Stomach smooth muscle (tissue), 2 donors: ENCODE results near the gene NFE2L2.
"Not testable (repeated sequence)": the region's sequence is repeated elsewhere in the genome, so short reads cannot be mapped to it uniquely, and the experiment has no call there.

ENCODE experiments used
- H3K27ac ChIP-seq: one replicate; pipeline ENCODE4 v1.7.0; 2013; ENCODE audit warnings: mild to moderate bottlenecking, low read length, inconsistent platforms
- H3K27me3 ChIP-seq, 2 donors: one replicate each; pipeline ENCODE4 v1.7.0; 2013; ENCODE audit warnings: low read length in 2 of 2; ENCODE audit not compliant: insufficient read depth in 2 of 2, control insufficient read depth in 1 of 2
- H3K36me3 ChIP-seq, 2 donors: one replicate each; pipeline ENCODE4 v1.7.0; 2013; ENCODE audit warnings: low read length in 2 of 2; ENCODE audit not compliant: control insufficient read depth in 2 of 2, insufficient read depth in 2 of 2
- H3K4me1 ChIP-seq: one replicate; pipeline ENCODE4 v1.7.0; 2013; ENCODE audit warnings: low read length; ENCODE audit not compliant: control insufficient read depth, insufficient read depth
- H3K4me3 ChIP-seq, 2 donors: one replicate each; pipeline ENCODE4 v1.7.0; 2013; ENCODE audit warnings: low read length in 2 of 2
- H3K9ac ChIP-seq, 2 donors: one replicate each; pipeline ENCODE4 v1.7.0; 2013; ENCODE audit warnings: low read length in 2 of 2, mild to moderate bottlenecking in 1 of 2
- H3K9me3 ChIP-seq, 2 donors: one replicate each; pipeline ENCODE4 v1.7.0; 2013; ENCODE audit warnings: low read length in 2 of 2; ENCODE audit not compliant: control insufficient read depth in 2 of 2
- donor health status: healthy.
- donor health status: Pancreatic carcinoma.

Gene NFE2L2

DNA sequence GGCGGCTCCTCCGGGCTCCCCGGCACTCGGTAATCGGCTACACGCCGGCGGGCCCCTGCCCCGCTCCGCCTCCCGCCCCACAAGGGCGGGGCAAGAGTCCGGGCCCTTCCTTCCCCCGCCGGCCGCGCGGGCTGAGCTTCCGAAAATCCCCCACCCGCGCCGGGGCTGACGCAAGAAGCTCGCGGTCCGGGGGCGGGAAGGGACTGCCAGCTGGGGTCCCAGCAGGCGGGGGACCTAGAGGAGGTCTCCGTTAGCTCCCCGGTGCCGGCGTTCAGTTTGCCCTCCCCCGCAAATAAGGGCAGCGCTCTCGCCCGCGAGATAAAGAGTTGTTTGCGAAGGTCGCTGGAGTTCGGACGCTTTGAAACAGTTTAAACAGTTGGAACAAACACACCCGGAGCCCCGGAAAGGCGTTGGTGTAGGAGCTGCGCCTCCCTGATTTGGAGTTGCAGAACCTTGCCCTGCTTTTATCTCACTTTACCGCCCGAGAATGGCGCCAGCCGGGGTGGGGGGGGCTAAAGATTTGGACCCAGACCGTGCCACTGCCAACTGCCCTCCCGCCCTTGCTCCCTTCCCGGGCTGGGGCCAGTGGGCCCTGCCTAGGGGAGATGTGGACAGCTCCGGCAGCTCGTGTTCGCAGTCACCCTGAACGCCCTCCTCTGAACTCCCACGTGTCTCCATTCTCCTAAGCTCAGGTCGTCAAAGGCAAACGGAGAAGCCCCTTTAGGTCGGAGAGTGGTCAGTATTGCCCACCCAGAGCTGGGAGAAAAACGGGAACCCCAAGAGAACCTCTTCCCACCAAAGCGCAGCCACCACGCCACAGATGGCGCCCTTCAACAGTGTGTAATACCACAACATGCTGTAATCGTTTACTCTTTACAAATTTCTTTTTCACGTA is at the start of gene NFE2L2:
Gene NFE2L2, minus strand, starts transcription at position 35 of the 895 bp plus-strand sequence. CDS start 151 bp downstream, outside the sequence.
- peak within 1 kb of the TSS; percentile 84 to 87 for H3K4me3 ChIP-seq
- peak within 1 kb of the TSS; percentile 96 to 99 for H3K9ac ChIP-seq
- H3K4me1 ChIP-seq, result peaks cover 9% of the 10 kb centered on the region
- no peaks in the 10 kb centered on the region for H3K27me3 ChIP-seq
- H3K9me3 ChIP-seq, result no peaks in the 10 kb centered on the region
- H3K36me3 ChIP-seq, result no peaks in the 10 kb centered on the region
- peak within 1 kb of the TSS; percentile 99 for H3K27ac ChIP-seq

DNA sequence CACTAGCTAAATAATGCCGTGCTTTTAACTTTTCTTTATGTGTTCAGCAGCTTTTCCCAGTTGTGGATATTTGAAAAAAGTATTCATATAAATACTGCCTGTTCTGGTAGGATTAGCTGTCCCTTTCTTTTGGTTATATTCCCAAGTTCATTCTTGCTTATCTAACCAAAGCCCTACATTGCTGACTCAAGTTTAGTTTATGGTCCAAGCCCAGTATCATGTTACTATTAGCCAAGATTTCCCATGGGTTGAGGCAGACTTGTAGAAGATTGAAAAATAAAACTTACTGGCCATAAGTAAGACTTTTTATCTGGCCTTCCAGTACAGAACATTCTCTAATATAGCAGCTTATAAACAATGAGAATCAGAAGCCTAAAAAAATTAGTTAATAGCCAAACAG is 49.7 kb upstream of the NFE2L2 start:
- no peaks in the 10 kb centered on the region for H3K36me3 ChIP-seq
- H3K4me1 ChIP-seq, result no peaks in the 10 kb centered on the region
- no peak overlapping the region for H3K4me3 ChIP-seq
- no peak overlapping the region for H3K27ac ChIP-seq
- no peaks in the 10 kb centered on the region for H3K9me3 ChIP-seq
- H3K9ac ChIP-seq, result no peak overlapping the region
- H3K27me3 ChIP-seq, result no peaks in the 10 kb centered on the region

DNA sequence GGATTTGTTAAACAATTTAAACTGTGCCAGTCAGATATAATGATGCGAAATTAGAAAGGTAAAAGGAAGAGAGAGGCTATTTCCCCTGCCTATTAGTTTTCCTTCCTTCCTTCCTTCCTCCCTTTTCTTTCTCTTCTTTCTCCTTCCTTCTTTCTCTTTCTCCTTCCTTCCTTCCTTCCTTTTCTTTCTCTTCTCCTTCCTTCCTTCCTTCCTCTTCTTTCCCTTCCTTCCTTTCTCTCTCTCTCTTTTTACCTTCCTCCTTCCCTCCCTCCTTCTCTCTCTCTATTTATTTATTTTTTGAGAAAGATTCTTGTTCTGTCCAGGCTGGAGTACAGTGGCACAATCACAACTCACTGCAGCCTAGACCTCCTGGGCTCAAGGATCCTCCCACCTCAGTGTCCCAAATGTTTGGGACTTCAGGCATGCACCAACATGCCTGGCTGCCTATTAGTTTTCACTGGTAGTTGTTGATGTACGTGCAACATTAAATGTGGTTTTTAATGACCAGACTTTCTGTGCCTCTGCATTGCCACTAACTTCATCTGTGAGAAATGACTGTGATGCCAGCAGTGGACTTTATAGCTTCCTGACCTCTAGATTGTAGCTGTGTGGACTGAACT is 48.7 kb upstream of the NFE2L2 start:
- Histone ChIP-seq H3K36me3 (no peaks in the 10 kb centered on the region), H3K27me3 (no peaks in the 10 kb centered on the region), H3K27ac (no peak overlapping the region), H3K9ac (no peak overlapping the region), H3K9me3 (no peaks in the 10 kb centered on the region), H3K4me1 (no peaks in the 10 kb centered on the region), H3K4me3 (no peak overlapping the region)

DNA sequence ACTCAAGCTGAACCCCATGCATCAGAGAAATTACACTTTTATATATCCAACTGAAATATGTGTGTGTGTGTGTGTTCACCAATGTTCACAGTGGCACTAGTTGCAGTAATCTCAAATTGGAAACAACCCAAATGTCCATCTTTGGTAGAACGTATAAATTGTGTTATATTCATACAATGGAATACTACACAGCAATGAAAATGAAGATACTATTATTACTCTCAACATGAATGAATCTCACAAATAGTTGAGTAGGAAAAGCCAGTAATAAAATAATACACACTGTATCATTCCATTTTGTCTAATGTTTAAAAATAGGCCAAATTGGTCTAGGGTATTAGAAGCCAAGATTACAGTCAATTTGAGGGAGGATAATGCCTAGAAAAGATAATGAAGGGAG is 48.0 kb upstream of the NFE2L2 start:
- no peaks in the 10 kb centered on the region for H3K4me1 ChIP-seq
- H3K27ac ChIP-seq, result no peak overlapping the region
- no peaks in the 10 kb centered on the region for H3K9me3 ChIP-seq
- no peak overlapping the region for H3K4me3 ChIP-seq
- no peaks in the 10 kb centered on the region for H3K36me3 ChIP-seq
- H3K9ac ChIP-seq, result no peak overlapping the region
- no peaks in the 10 kb centered on the region for H3K27me3 ChIP-seq

DNA sequence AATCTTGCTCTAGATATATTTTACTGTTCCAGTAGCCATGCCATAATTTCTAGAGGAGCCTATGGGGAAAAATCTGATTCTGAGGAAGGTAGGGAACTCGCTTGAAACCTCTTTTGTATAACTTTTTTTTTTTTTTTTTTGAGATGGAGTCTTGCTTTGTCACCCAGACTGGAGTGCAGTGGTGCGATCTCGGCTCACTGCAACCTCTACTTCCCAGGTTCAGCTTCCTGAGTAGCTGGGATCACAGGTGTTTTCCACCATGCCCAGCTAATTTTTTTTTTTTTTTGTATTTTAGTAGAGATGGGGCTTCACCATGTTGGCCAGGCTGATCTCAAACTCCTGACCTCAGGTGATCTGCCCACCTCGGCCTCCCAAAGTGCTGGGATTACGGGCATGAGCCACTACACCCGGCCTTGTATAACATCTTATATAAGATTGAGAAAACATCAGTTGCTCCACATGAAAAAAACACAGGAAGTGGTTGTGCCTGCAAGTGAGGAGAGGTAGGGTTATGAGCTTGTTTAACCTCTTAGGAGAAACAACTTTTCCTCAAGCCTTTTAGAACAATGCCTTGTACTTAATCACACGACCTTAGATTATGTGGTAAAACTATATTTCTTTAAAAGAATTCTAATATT is 45.3 kb upstream of the NFE2L2 start:
- H3K4me3 ChIP-seq, H3K27ac ChIP-seq, H3K4me1 ChIP-seq, H3K9me3 ChIP-seq, H3K9ac ChIP-seq, H3K27me3 ChIP-seq, H3K36me3 ChIP-seq: not testable (repeated sequence)

DNA sequence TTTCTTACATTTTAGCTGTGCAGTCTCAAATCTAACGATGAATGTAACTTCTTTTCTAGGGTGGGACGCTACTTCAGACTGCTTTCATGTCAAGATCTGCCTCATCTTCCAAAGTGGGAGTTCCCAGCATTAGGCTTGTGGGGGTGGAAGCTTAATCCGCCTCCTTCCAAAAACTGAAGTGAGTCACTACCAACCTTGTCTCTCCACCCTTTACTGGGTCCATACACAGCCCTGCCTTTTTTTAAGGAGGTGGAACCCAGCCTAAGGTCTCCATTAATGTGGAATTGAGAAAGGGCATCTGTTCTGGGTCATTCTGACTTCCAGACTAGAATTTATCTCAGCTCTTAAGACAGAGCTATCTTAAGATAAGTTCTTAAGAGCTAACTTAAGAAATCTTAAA is 42.0 kb upstream of the NFE2L2 start:
- H3K27me3 ChIP-seq, result no peaks in the 10 kb centered on the region
- no peak overlapping the region for H3K4me3 ChIP-seq
- H3K36me3 ChIP-seq, result no peaks in the 10 kb centered on the region
- H3K27ac ChIP-seq, result no peak overlapping the region
- H3K9ac ChIP-seq, result no peak overlapping the region
- no peaks in the 10 kb centered on the region for H3K9me3 ChIP-seq
- no peaks in the 10 kb centered on the region for H3K4me1 ChIP-seq

DNA sequence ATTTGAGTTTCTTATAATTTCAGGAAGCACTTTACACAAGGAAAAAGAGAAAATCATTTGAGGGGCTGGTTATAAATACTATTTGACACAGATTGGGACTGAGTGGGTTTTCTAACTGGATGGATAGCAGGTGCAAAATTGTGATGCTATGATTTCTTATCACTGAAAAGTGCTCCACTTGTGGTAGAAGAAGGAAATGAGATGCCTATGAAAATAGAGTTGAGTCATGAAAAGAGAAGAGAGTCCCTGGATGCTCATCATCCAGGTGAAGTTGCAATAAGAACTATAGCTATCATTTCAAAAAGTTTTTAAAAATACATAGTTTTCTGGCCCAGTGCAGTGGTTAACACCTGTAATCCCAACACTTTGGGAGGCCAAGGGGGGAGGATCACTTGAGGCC is 39.4 kb upstream of the NFE2L2 start:
- H3K27me3 ChIP-seq, result no peaks in the 10 kb centered on the region
- no peaks in the 10 kb centered on the region for H3K9me3 ChIP-seq
- H3K36me3 ChIP-seq, result no peaks in the 10 kb centered on the region
- no peak overlapping the region for H3K27ac ChIP-seq
- no peak overlapping the region for H3K4me3 ChIP-seq
- no peaks in the 10 kb centered on the region for H3K4me1 ChIP-seq
- no peak overlapping the region for H3K9ac ChIP-seq

GRCh38 chr2:177302552-177302951 is 38.0 kb upstream of the NFE2L2 start:
- Histone ChIP-seq H3K27me3 (no peaks in the 10 kb centered on the region), H3K9ac (no peak overlapping the region), H3K9me3 (no peaks in the 10 kb centered on the region), H3K27ac (no peak overlapping the region), H3K4me1 (no peaks in the 10 kb centered on the region), H3K4me3 (no peak overlapping the region), H3K36me3 (no peaks in the 10 kb centered on the region)

- no peak overlapping the region for H3K9ac ChIP-seq
- H3K27me3 ChIP-seq, result no peaks in the 10 kb centered on the region
- no peak overlapping the region for H3K4me3 ChIP-seq
- H3K36me3 ChIP-seq, result no peaks in the 10 kb centered on the region
- H3K27ac ChIP-seq, result no peak overlapping the region
- no peaks in the 10 kb centered on the region for H3K9me3 ChIP-seq
- peaks cover 4% of the 10 kb centered on the region for H3K4me1 ChIP-seq
Observed at GRCh38 chr2:177298191-177298590, 33.7 kb upstream of the NFE2L2 start.

GRCh38 chr2:177296040-177296439 is 31.5 kb upstream of the NFE2L2 start:
- Histone ChIP-seq H3K36me3 (no peaks in the 10 kb centered on the region), H3K27me3 (no peaks in the 10 kb centered on the region), H3K27ac (no peak overlapping the region), H3K4me3 (peak overlapping the region in 1 of 2 donors; percentile 49), H3K9ac (peak overlapping the region in 1 of 2 donors; percentile 54), H3K9me3 (no peaks in the 10 kb centered on the region), H3K4me1 (peaks cover 4% of the 10 kb centered on the region)
